Thoracic aorta (tissue), 2 donors: ENCODE measurements around the gene USP20. TPM values are rescaled to one million over a fixed set of nuclear protein-coding genes. Genes with fewer than 3 reads are reported as not detected.
A peak's percentile ranks its signal among the peaks of the same experiment; 100 is the strongest.

ENCODE experiments used
- ATAC-seq: fragments of 150-250 bp; one replicate; pipeline ENCODE4 v1.8.0; 2017; ENCODE audit warnings: low read depth; ENCODE audit not compliant: insufficient number of reproducible peaks, low FRiP score
- DNase-seq: peaks from one replicate; pipeline ENCODE4 v3.0.0-alpha.2; 2020; ENCODE audit warnings: low spot score
- H3K27ac ChIP-seq, 2 donors: fragments of 200-600 bp; sonication (generic); 1 replicate in 1 of 2; 2 replicates in 1 of 2; pipeline ENCODE4 v1.5.1; 2016; ENCODE audit warnings: mild to moderate bottlenecking in 2 of 2, moderate library complexity in 2 of 2
- H3K27me3 ChIP-seq: fragments of 200-600 bp; sonication (generic); replicated peaks from 2 replicates; pipeline ENCODE4 v1.6.0; 2016; ENCODE audit warnings: mild to moderate bottlenecking; ENCODE audit not compliant: insufficient read depth
- H3K36me3 ChIP-seq: fragments of 200-600 bp; sonication (generic); one replicate; pipeline ENCODE4 v1.5.1; 2016
- H3K4me1 ChIP-seq, 2 donors: fragments of 200-600 bp; sonication (generic); 1 replicate in 1 of 2; 2 replicates in 1 of 2; pipeline versions ENCODE4 v1.5.1 to v1.6.0; 2016; ENCODE audit warnings: low read depth in 2 of 2, mild to moderate bottlenecking in 1 of 2; ENCODE audit not compliant: control insufficient read depth in 1 of 2
- H3K4me3 ChIP-seq: fragments of 200-600 bp; sonication (generic); 2 replicates; pipeline ENCODE4 v1.5.1; 2016; ENCODE audit warnings: mild to moderate bottlenecking
- H3K9me3 ChIP-seq: fragments of 200-600 bp; sonication (generic); 2 replicates; pipeline ENCODE4 v1.5.1; 2016
- total RNA-seq, 2 donors: library from RNA; depleted of rRNA; stranded (reverse); fragments of >200 nt; gene quantifications; one replicate each; pipeline versions ENCODE4 v1.1.0 to v1.2.3, GENCODE V29; 2016
- TF ChIP-seq, protein P1 (sequence below): fragments of 200-600 bp; sonication (generic); IDR thresholded peaks from one replicate; pipeline ENCODE4 v1.5.1; 2019; ENCODE audit warnings: antibody characterized with exemption

Gene USP20
- total RNA-seq, 2 donors from 2014 or later = 47.8 to 51.2 TPM

DNA sequence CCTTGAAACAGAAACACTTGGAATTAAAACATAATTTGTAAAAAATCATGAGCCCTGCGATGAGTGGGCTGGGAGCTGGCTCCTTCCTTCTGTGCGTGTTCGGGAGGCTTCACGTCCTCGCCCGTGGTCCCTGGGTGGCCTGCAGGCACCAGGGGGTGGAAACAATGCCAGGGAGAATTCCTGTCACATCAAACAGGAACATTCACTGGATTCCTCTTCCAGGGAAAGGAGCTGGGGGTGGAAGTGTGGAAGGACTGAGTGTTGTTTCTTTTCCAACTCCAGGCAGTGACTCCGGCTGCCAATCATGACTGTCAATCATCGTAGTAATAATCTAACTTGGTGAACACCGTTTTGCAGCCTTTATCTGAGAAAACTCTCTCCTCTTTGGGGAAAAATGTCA is 21.6 kb upstream of the USP20 start:
- TF ChIP-seq, protein P1, sequence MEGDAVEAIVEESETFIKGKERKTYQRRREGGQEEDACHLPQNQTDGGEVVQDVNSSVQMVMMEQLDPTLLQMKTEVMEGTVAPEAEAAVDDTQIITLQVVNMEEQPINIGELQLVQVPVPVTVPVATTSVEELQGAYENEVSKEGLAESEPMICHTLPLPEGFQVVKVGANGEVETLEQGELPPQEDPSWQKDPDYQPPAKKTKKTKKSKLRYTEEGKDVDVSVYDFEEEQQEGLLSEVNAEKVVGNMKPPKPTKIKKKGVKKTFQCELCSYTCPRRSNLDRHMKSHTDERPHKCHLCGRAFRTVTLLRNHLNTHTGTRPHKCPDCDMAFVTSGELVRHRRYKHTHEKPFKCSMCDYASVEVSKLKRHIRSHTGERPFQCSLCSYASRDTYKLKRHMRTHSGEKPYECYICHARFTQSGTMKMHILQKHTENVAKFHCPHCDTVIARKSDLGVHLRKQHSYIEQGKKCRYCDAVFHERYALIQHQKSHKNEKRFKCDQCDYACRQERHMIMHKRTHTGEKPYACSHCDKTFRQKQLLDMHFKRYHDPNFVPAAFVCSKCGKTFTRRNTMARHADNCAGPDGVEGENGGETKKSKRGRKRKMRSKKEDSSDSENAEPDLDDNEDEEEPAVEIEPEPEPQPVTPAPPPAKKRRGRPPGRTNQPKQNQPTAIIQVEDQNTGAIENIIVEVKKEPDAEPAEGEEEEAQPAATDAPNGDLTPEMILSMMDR = no peak
- no peaks in the 10 kb centered on the region for H3K27me3 ChIP-seq
- no peaks in the 10 kb centered on the region for H3K4me1 ChIP-seq
- H3K4me3 ChIP-seq = no peak overlapping the region
- H3K9me3 ChIP-seq = no peaks in the 10 kb centered on the region
- ATAC-seq = no peak
- no peak overlapping the region for H3K27ac ChIP-seq
- no peak for DNase-seq
- peaks cover 44% of the 10 kb centered on the region for H3K36me3 ChIP-seq

DNA sequence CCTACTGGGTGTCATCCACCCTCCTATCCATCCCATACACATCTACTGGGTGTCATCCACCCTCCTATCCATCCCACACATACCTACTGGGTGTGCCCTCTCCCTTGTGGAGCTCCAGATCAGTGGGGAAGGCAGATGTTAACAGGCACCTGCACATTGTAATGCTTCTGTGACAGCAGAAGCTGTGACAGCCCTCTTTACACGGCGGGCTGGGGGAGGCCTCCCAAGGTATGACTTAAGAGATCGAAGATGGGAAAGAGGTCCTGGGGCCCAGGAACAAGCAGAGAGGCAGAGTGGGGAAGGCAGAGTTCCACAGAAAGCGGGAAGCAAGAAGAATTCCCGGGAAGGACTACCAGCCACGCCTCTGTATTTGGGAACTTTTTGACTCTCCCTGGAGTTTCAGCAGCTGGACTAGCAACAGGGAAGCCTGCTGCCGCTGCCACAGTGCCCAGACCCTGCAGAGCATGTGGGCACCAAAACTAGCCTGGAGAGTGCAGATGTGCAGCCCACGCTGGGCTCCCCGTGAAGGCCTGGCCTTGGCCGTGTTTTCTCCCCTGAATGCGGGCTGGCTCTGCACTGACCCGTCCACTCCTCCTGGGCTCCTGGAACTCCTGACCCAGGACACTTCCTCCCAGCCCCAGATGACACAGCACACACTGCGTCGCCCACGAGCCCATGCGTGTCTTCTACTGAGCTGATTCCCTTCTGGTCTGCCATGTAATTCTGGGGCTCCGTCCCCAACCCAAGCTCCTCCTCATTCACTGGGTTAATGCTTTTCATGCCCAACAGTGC is 20.6 kb upstream of the USP20 start:
- ATAC-seq = no peak
- no peaks in the 10 kb centered on the region for H3K27me3 ChIP-seq
- peaks cover 43% of the 10 kb centered on the region for H3K36me3 ChIP-seq
- TF ChIP-seq, protein P1 = no peak
- H3K27ac ChIP-seq = no peak overlapping the region
- H3K4me1 ChIP-seq = no peaks in the 10 kb centered on the region
- H3K9me3 ChIP-seq = no peaks in the 10 kb centered on the region
- DNase-seq = no peak
- H3K4me3 ChIP-seq = no peak overlapping the region

DNA sequence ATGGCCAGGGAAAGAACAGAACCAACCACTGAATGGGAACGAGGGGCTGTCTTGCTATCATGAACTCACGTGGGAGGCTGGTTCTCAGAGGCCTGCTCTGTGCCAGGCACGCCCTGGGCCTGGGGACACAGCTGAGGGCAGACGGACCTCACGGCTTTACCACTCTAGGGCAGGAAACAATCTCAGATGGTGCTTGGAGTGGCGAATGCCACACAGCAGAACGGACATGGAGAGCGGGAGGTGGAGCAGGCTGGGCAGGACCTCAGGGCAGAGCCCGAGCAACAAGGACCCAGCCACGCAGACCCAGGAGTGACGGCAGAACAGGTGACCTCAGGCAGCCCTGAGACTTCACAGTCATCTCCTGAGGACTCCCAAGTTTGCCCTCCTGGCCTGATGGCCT is 20.0 kb upstream of the USP20 start:
- peaks cover 42% of the 10 kb centered on the region for H3K36me3 ChIP-seq
- TF ChIP-seq, protein P1 = no peak

DNA sequence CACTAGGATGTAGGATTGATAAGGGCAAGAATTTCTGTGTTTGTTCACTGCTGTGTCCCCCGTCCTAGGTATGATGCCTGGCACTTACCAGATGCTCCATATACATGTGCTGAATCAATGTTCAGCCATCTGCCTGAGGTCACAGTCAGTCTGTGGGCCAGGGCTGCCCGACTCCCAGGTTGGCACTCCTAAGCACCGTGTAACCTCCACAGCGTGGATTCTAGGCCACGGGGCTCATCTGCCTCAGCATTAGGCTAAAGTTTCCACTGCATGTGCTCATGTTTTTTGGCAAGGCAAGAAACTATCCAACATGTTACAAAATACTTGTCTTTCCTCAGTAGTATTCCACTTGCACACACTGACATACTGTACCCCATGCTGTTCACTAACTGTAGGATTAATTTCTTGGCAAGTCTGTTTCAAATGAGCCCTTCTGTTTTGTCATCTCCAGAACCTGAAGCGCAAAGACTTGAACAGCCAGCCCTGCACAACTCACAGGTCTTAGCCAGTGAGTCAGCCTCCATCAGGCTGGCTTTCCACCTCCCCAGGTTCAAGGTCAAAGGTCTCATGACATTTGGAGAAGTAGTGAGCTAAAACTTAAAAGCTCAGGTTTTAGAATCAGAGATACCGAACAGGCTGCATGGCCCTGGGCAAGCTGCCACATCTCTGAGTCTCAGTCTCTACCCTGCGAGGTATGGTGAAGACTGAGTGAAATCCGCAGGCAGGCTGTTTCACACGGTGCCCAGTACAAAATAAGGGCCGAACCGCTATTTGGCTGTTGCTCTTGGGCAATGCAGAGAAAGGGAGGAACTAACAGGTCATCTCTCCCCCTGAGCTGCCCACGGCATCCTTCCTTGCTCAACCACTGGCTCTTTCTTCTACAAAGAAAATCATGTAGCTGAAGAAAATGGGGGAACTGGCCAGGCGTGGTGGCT is 18.5 kb upstream of the USP20 start:
- peaks cover 57% of the 10 kb centered on the region for H3K36me3 ChIP-seq
- TF ChIP-seq, protein P1 = no peak
- no peak overlapping the region for H3K4me3 ChIP-seq
- ATAC-seq = no peak
- DNase-seq = no peak
- H3K9me3 ChIP-seq = no peaks in the 10 kb centered on the region
- H3K27me3 ChIP-seq = no peaks in the 10 kb centered on the region
- H3K4me1 ChIP-seq = no peaks in the 10 kb centered on the region
- H3K27ac ChIP-seq = no peak overlapping the region

More for the DNA sequence above, 20.0 kb upstream of the USP20 start:
- Histone ChIP-seq H3K9me3 (no peaks in the 10 kb centered on the region), H3K4me3 (no peak overlapping the region), H3K4me1 (no peaks in the 10 kb centered on the region), H3K27ac (no peak overlapping the region), H3K27me3 (no peaks in the 10 kb centered on the region)
- no peak for ATAC-seq
- no peak for DNase-seq

DNA sequence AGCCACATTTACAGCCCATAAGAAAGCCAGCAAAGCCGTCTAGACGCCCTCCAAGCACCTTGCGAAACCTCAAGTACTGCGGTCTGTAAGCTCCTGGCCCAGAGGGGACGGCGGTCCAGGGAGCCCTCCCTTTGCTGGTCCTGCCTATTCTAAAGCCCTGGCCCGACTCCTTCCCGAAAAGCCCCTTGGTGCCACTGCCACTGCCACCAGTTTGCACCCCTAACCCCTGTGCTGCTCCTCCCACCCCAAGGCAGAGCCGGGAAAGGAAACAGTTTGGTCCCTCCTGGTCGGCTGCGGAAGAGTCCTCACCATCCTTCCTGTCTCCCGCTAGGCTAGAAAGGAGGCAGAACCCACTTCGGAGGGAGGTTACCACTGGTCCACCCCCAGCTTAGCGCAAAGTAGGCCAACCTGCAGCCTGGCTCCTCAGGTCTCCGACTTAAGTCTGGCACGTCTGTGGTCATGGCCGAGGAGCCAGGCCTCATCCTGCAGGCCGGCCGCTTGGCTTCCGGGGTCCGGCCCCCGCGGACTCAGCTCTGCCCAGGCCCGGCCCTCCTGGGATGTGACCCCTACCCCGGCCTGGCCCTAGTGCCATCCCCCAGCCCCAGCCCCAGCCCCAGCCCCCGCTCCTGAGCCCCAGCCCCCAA is 12.2 kb upstream of the USP20 start:
- peaks cover 42% of the 10 kb centered on the region for H3K36me3 ChIP-seq
- peak overlapping the region in 1 of 2 donors; percentile 40 for H3K27ac ChIP-seq
- no peaks in the 10 kb centered on the region for H3K27me3 ChIP-seq
- TF ChIP-seq, protein P1 = no peak
- ATAC-seq = no peak
- no peaks in the 10 kb centered on the region for H3K9me3 ChIP-seq
- DNase-seq = no peak
- peak overlapping the region; percentile 94 for H3K4me3 ChIP-seq
- peaks cover 5 to 9% of the 10 kb centered on the region in 2 donors for H3K4me1 ChIP-seq
